HUDEP-2 (cell line): ENCODE results near the gene KRT79.

ENCODE experiments used
- DNase-seq, 76 experiments: peaks; one replicate each; lab custom pipeline; 2025; ENCODE audit not compliant: unreplicated experiment in 76 of 76; lab: John Stamatoyannopoulos, UW

The KRT79 gene

GRCh38 chr12:52809166-52809565, 24.9 kb downstream of the KRT79 start:
- DNase-seq = no peak

- no peak for DNase-seq
These were observed 25.4 kb downstream of the KRT79 start for GRCh38 chr12:52808573-52809160.

- no peak for DNase-seq
These were observed 26.3 kb downstream of the KRT79 start for GRCh38 chr12:52807544-52808470.

GRCh38 chr12:52806821-52807543, 27.1 kb downstream of the KRT79 start:
- no peak for DNase-seq

GRCh38 chr12:52806169-52806811, 27.8 kb downstream of the KRT79 start:
- no peak for DNase-seq

- DNase-seq = no peak
These were observed 28.4 kb downstream of the KRT79 start for GRCh38 chr12:52805739-52806138.

GRCh38 chr12:52805000-52805399, 29.1 kb downstream of the KRT79 start:
- DNase-seq = no peak

- no peak for DNase-seq
These were observed 31.7 kb downstream of the KRT79 start for GRCh38 chr12:52802442-52802841.

GRCh38 chr12:52801773-52802172, 32.3 kb downstream of the KRT79 start:
- no peak for DNase-seq

- no peak for DNase-seq
These were observed 33.7 kb downstream of the KRT79 start for GRCh38 chr12:52800259-52800917.

GRCh38 chr12:52799505-52800211, 34.5 kb downstream of the KRT79 start:
- no peak for DNase-seq

GRCh38 chr12:52798671-52799504, 35.2 kb downstream of the KRT79 start:
- DNase-seq = no peak

- DNase-seq = peak in 7 of 76 experiments; percentile 7 to 29 (median 17)
These were observed 36.0 kb downstream of the KRT79 start for GRCh38 chr12:52798003-52798670.

GRCh38 chr12:52797529-52797894, 36.6 kb downstream of the KRT79 start:
- no peak for DNase-seq

- peak in 75 of 76 experiments; percentile 17 to 95 (median 83) for DNase-seq
These were observed 37.1 kb downstream of the KRT79 start for GRCh38 chr12:52796839-52797528.

GRCh38 chr12:52796429-52796794, 37.7 kb downstream of the KRT79 start:
- DNase-seq = no peak

GRCh38 chr12:52795694-52796428, 38.2 kb downstream of the KRT79 start, which contains the start of gene KRT3:
TSS of gene KRT3 (minus strand) at chr12:52796117. CDS start at chr12:52796042, 75 bp downstream.
- no peak for DNase-seq
